Effector memory CD8-positive, alpha-beta T cell (primary cell): Measurements from ENCODE around the gene PNPLA2.

Experiments used
- ATAC-seq: fragments of 150-1000 bp; cut with Tn5 transposase; replicated peaks from 2 replicates; pipeline ENCODE4 v1.10.0; 2021; ENCODE audit warnings: mild to moderate bottlenecking, moderate library complexity
- DNase-seq, 3 experiments: peaks; one replicate each; pipeline ENCODE4 v3.0.0; 2021
- H3K27ac Mint-ChIP-seq, 2 donors: one replicate each; pipeline ENCODE4 v1.8.0; 2022; ENCODE audit warnings: mild to moderate bottlenecking in 2 of 2, mixed read lengths in 2 of 2, moderate library complexity in 2 of 2
- H3K27me3 Mint-ChIP-seq, 2 donors: one replicate each; pipeline ENCODE4 v1.8.0; 2022; ENCODE audit warnings: mixed read lengths in 2 of 2
- H3K36me3 Mint-ChIP-seq: one replicate; pipeline ENCODE4 v1.8.0; 2022; ENCODE audit warnings: mild to moderate bottlenecking, moderate library complexity, mixed read lengths; ENCODE audit not compliant: insufficient read depth
- H3K4me1 Mint-ChIP-seq, 2 donors: one replicate each; pipeline ENCODE4 v1.8.0; 2022; ENCODE audit warnings: low read depth in 2 of 2, mixed read lengths in 2 of 2
- H3K4me3 Mint-ChIP-seq, 2 donors: one replicate each; pipeline ENCODE4 v1.8.0; 2022; ENCODE audit warnings: mild to moderate bottlenecking in 2 of 2, mixed read lengths in 2 of 2, moderate library complexity in 2 of 2
- H3K9me3 Mint-ChIP-seq, 2 donors: one replicate each; pipeline ENCODE4 v1.8.0; 2022; ENCODE audit warnings: mixed read lengths in 2 of 2

Gene PNPLA2

GRCh38 chr11:790721-791564, 27.8 kb upstream of the PNPLA2 start:
- Mint-ChIP-seq H3K4me1 (peaks cover 2 to 3% of the 10 kb centered on the region in 2 donors), H3K4me3 (no peak overlapping the region), H3K27ac (peak overlapping the region in 1 of 2 donors; percentile 62), H3K9me3 (no peaks in the 10 kb centered on the region), H3K36me3 (peaks cover 13% of the 10 kb centered on the region), H3K27me3 (peaks cover 0 to 6% of the 10 kb centered on the region in 2 donors)
- DNase-seq = no peak
- ATAC-seq = no peak

GRCh38 chr11:791658-792534, 26.8 kb upstream of the PNPLA2 start:
- Mint-ChIP-seq H3K4me1 (peaks cover 7 to 8% of the 10 kb centered on the region in 2 donors), H3K4me3 (no peak overlapping the region), H3K27me3 (peaks cover 0 to 6% of the 10 kb centered on the region in 2 donors), H3K27ac (no peak overlapping the region), H3K9me3 (no peaks in the 10 kb centered on the region), H3K36me3 (peaks cover 22% of the 10 kb centered on the region)
- no peak for ATAC-seq
- DNase-seq = no peak

- no peak for DNase-seq
- H3K4me1 Mint-ChIP-seq = peaks cover 9 to 11% of the 10 kb centered on the region in 2 donors
- peaks cover 28% of the 10 kb centered on the region for H3K36me3 Mint-ChIP-seq
- H3K4me3 Mint-ChIP-seq = no peak overlapping the region
- H3K9me3 Mint-ChIP-seq = no peaks in the 10 kb centered on the region
- no peak overlapping the region for H3K27ac Mint-ChIP-seq
- ATAC-seq = no peak
- peaks cover 0 to 6% of the 10 kb centered on the region in 2 donors for H3K27me3 Mint-ChIP-seq
Measured at GRCh38 chr11:792535-792821, 26.2 kb upstream of the PNPLA2 start.

- Mint-ChIP-seq H3K27ac (no peak overlapping the region), H3K9me3 (no peaks in the 10 kb centered on the region), H3K27me3 (peaks cover 0 to 6% of the 10 kb centered on the region in 2 donors), H3K4me1 (peaks cover 9 to 11% of the 10 kb centered on the region in 2 donors), H3K4me3 (no peak overlapping the region), H3K36me3 (peaks cover 31% of the 10 kb centered on the region)
- ATAC-seq (no peak), DNase-seq (no peak)
Measured at GRCh38 chr11:792873-793272, 25.8 kb upstream of the PNPLA2 start.

DNA sequence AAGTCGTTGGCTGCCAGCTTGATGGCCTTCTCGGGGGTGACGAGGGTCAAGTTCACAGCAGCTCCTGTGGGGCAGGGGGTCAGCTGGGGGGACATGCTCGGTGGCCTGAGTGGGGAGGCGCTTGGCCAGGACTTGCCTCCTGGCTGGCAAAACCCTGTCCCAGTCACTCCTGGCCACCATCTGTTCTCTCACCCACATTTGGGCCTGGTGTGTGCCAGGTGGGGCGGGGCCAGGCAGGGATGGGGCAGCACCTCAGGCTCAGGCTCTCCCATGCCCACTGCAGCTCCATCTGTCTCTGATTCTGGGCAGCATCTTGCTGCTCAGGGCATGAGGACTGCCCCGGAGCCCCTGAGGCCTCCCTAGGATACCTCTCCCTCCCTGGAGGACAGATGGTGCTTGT, 25.2 kb upstream of the PNPLA2 start:
- Mint-ChIP-seq H3K27me3 (peaks cover 0 to 4% of the 10 kb centered on the region in 2 donors), H3K36me3 (peaks cover 31% of the 10 kb centered on the region), H3K4me1 (peaks cover 9 to 11% of the 10 kb centered on the region in 2 donors), H3K4me3 (peak overlapping the region; percentile 40 to 45), H3K27ac (no peak overlapping the region), H3K9me3 (no peaks in the 10 kb centered on the region)
- no peak for ATAC-seq
- DNase-seq = no peak

DNA sequence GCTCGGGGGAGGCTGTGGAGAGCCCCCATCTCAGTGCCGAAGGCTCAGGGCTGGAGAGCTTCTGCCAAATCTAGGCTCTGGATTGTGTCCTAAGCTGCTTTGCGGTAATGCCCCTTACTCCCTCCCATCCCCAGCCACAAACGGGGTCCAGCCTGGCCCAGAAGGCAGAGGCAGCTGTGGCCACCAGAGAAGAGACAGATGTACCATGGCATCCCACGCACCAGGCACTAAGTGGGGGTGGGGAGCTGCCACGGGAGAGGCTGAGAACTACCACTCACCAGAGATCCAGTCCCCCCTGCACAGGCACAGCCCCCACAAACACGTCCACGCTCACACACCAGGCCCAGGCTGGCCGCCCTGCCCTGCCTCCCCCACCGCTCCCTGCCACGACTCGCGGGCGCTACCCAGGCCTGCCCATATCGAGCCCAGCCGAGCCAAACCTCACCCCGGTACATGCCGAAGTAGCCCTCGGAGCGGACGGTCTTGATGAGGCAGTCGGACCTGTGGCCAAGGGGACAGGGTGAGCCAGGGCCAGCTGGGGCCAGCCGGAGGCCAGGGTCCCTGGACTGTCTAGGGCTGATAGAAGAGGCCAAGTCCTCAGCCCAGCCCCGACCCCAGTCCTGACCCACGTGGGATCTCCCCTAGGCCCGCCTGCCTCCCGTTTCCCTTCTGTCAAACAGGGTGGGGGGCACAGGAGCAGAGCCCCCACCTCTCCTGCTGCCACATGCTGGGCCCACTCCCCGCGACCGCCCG, 24.5 kb upstream of the PNPLA2 start:
- Mint-ChIP-seq H3K9me3 (no peaks in the 10 kb centered on the region), H3K4me1 (peaks cover 9 to 11% of the 10 kb centered on the region in 2 donors), H3K36me3 (peaks cover 31% of the 10 kb centered on the region), H3K27ac (peak overlapping the region in 1 of 2 donors; percentile 35), H3K4me3 (peak overlapping the region; percentile 45 to 91), H3K27me3 (no peaks in the 10 kb centered on the region)
- DNase-seq (no peak), ATAC-seq (no peak)

DNA sequence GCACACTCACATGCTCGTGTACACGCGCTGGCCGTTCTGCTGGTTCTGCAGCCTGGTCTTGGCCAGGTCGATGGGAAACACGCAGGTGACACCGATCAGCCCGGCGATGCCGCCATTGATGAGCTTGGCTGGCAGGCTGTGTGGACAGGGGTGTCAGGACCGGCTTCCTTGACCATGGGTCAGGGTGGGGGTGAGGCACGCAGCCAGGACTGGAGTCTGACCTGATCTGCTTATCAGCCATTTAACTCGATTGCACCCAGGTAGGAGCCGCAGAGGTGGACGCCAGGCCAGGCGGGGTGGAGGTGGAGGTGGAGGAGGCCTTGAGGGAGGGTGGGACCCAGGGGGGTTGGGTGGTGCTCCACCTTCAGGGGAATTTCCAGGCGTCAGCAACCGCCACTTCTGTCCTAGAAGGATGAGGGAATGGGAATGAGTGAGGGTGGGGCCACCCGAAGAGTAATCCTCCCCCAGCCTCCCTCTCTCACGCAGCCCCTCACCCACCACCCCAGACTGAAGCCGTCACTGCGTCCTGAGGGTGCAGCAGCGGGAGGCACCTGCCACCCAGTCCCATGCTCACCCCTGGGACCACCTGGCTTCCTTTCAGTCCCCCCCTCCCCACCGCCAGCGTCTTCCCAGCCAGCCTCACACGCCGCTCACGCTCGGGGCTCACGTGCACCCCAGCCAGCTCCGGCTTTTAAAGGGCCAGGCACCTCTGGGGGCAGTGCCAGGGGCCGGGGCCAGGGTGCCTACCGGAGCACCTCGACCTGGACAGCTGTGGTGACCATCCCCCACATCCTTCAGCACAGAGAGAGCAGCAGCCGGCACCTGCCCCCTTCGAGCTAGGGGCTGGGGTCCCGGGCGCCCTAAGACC, 23.7 kb upstream of the PNPLA2 start:
- Mint-ChIP-seq H3K4me1 (peaks cover 9 to 11% of the 10 kb centered on the region in 2 donors), H3K27me3 (no peaks in the 10 kb centered on the region), H3K36me3 (peaks cover 31% of the 10 kb centered on the region), H3K9me3 (no peaks in the 10 kb centered on the region), H3K27ac (peak overlapping the region; percentile 88 to 96), H3K4me3 (peak overlapping the region; percentile 91)
- ATAC-seq = no peak
- DNase-seq = no peak

DNA sequence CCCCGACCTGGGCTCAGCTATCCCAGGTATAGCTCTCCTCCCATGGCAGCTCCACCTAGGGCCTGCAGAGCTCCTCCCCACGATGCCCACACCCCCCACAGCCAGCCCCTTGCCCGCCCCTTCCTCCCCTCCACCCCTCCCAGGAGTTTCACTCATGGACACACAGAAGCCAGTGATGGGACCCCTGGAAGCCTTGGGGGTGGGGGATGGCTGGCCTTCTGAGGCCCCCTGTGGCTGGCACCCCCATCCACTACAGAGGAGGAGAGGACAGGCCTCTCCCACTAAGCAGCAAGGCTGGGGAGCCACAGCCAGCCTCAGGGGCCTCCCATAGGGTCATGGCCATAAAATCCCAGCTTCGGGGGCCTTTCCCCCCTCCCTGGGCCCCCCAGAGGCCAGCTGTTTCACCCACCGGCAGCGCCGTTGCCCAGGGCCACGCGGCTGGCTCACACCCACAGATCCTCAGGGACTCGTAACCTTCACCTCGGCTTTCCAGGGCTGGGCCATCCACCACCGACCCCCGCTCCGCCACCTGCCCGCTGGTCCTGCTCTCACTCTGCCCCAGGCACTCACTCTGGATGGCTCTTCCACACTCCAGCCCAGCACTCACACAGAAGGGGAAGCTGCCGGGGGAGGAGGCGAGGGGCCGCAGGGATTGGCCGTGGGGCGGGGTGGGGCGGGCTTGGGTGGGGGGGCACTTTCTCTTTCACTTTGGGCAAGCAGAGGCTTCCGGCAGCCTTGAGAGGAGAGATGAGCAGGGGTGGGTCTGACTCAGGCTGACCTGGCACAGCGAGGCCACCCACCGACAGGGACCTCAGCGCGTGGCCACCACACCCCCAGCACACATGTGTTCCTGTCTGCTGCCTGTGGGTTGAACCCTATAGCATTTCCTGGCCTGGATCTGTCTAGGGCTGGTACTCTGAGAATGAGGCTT, 22.8 kb upstream of the PNPLA2 start:
- peaks cover 9 to 11% of the 10 kb centered on the region in 2 donors for H3K4me1 Mint-ChIP-seq
- peaks cover 31% of the 10 kb centered on the region for H3K36me3 Mint-ChIP-seq
- H3K27ac Mint-ChIP-seq = peak overlapping the region; percentile 88 to 96
- peak; percentile 41 for ATAC-seq
- no peaks in the 10 kb centered on the region for H3K9me3 Mint-ChIP-seq
- H3K4me3 Mint-ChIP-seq = peak overlapping the region; percentile 91
- DNase-seq = peak; percentile 59 to 68 (median 61)
- no peaks in the 10 kb centered on the region for H3K27me3 Mint-ChIP-seq

GRCh38 chr11:796565-797295, 22.0 kb upstream of the PNPLA2 start:
- H3K9me3 Mint-ChIP-seq = no peaks in the 10 kb centered on the region
- H3K36me3 Mint-ChIP-seq = peaks cover 28% of the 10 kb centered on the region
- peak overlapping the region; percentile 88 to 96 for H3K27ac Mint-ChIP-seq
- H3K4me3 Mint-ChIP-seq = peak overlapping the region; percentile 91
- ATAC-seq = no peak
- H3K27me3 Mint-ChIP-seq = no peaks in the 10 kb centered on the region
- DNase-seq = no peak
- H3K4me1 Mint-ChIP-seq = peaks cover 9 to 11% of the 10 kb centered on the region in 2 donors

DNA sequence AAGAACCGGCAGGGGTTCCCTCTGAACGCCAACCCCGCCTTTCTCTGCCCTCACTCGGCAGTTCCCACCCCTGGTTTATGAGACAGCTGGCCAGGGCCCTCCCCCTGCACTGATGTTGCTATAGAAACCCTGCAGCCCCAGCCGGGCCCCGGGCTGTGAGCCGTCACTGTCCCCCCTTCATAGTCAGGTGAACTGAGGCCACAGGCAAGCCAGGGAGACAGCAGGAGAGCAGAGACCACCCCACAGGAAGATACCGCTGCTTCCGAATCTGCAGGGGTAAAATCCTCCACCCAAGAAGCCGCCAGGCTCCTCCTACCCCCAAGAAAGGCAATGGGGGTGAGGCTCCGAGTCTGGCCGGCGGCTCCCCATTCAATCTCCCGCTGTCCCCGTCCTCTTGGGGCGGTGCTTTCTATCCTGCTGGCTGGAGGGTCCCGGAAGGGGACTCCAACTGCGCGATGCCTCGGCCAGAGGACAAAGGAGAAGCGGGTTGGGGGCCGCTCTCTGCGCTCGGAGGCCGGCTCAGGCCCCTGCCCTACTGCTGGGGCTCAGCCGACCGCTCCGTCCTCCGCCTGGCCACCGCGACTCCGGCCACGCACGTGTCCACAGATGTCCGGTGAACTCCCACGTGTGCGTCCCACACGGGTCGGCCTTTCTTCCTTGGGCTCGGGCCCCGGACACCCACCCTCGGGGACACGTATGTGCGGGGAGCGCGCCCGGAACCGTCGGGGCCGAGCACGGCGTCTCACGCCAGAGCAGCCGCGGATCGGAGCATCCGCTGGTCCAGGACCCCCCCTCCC, 21.2 kb upstream of the PNPLA2 start:
- Mint-ChIP-seq H3K27me3 (no peaks in the 10 kb centered on the region), H3K4me1 (peaks cover 9 to 11% of the 10 kb centered on the region in 2 donors), H3K4me3 (peak overlapping the region; percentile 91), H3K36me3 (peaks cover 31% of the 10 kb centered on the region), H3K9me3 (no peaks in the 10 kb centered on the region), H3K27ac (peak overlapping the region; percentile 88 to 96)
- DNase-seq (peak; percentile 76 to 83 (median 79)), ATAC-seq (peak; percentile 64)
